Measurements from ENCODE around the gene SEMA6A.

The SEMA6A gene

DNA sequence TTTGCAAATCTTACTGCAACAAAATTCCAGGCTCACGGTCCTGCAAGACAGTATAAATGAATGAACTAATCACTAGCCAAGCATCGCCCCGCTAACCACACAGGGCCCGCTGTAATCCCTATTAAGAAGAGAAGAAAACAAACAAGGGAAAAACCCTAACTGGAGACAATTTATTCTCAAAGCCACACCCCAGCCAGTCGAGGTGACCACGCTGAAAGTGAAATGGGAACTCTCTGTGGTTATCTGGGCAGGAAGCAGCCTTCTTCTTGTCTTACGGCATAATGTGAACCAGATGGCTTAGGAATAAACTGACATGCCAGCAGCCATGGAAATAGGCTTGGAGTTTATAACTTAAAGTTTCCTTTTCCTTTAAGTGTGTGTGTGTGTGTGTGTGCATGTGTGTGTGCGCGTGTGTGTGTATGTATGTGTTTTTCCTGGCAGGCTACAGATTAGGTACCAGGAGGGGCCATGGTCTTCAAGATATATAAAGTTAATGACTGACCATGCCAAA is 120.2 kb downstream of the SEMA6A start:
- Histone ChIP-seq H3K4me1 (peaks cover 22% of the 10 kb centered on the region), H3K9me3 (no peaks in the 10 kb centered on the region), H3K4me3 (ENCODE audit: low read depth, low read length) (peak overlapping the region; percentile 25), H3K36me3 (no peaks in the 10 kb centered on the region), H3K27me3 (no peaks in the 10 kb centered on the region)
- TF ChIP-seq, protein P1, sequence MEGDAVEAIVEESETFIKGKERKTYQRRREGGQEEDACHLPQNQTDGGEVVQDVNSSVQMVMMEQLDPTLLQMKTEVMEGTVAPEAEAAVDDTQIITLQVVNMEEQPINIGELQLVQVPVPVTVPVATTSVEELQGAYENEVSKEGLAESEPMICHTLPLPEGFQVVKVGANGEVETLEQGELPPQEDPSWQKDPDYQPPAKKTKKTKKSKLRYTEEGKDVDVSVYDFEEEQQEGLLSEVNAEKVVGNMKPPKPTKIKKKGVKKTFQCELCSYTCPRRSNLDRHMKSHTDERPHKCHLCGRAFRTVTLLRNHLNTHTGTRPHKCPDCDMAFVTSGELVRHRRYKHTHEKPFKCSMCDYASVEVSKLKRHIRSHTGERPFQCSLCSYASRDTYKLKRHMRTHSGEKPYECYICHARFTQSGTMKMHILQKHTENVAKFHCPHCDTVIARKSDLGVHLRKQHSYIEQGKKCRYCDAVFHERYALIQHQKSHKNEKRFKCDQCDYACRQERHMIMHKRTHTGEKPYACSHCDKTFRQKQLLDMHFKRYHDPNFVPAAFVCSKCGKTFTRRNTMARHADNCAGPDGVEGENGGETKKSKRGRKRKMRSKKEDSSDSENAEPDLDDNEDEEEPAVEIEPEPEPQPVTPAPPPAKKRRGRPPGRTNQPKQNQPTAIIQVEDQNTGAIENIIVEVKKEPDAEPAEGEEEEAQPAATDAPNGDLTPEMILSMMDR (IDR thresholded peaks at IDR 0.05; ENCODE audit: low read depth, low read length) = no peak
- peak; percentile 43 for DNase-seq

DNA sequence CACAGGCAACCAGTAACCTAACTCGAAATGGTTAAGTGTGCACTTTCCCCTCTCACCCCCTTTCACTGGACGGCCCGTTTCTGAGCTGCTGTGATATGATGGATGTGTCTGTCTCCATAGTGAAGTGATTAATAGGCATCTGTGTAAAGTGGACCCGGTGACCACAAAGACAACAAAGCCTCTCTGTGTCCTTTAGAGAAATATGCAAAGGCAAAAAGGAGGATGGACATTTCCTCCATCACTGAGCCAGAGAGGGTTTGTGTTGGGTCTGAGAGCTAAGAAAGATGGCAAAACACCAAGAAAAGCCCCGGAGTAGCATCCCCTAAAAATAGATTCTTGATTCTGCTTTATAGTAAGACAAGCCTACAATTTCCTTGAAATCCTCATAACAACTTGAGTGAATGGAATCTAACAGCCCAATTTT is 120.6 kb downstream of the SEMA6A start:
- no peak for DNase-seq
- H3K36me3 ChIP-seq = no peaks in the 10 kb centered on the region
- H3K27me3 ChIP-seq = no peaks in the 10 kb centered on the region
- peaks cover 23% of the 10 kb centered on the region for H3K4me1 ChIP-seq
- TF ChIP-seq, protein P1 (IDR thresholded peaks at IDR 0.05; ENCODE audit: low read depth, low read length) = no peak
- H3K4me3 ChIP-seq (ENCODE audit: low read depth, low read length) = no peak overlapping the region
- H3K9me3 ChIP-seq = no peaks in the 10 kb centered on the region

DNA sequence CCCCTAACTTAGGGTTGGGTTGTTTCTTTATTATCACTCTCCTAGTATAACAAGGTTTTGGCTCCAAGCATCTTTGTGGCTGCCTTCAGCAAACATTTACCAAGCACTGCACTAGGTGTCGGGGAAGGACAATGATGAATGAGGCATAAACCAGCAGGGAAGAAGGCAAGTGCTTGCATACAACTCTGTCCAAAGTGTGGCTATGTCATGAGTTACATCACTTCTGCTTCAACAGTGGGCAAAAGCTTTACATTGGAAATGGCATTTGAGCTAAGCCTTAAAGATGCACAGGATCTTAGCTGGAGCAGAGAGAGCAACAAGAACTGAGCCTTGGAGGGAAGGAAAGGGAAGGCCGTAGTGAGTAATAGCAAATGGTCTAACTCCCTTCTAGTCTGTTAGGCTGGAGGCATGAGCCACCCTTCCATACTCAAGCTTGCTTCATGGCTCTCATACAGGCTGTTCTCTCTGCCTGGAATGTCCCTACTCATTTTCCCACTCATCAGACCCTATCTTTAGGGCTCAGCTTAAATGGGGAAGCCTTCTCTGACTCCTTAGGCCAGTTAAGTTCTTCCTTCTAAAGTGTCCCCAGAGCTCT is 121.8 kb downstream of the SEMA6A start:
- H3K9me3 ChIP-seq = no peaks in the 10 kb centered on the region
- TF ChIP-seq, protein P1 (IDR thresholded peaks at IDR 0.05; ENCODE audit: low read depth, low read length) = no peak
- H3K27me3 ChIP-seq = no peaks in the 10 kb centered on the region
- DNase-seq = no peak
- H3K4me3 ChIP-seq (ENCODE audit: low read depth, low read length) = no peak overlapping the region
- H3K36me3 ChIP-seq = no peaks in the 10 kb centered on the region
- peaks cover 26% of the 10 kb centered on the region for H3K4me1 ChIP-seq

DNA sequence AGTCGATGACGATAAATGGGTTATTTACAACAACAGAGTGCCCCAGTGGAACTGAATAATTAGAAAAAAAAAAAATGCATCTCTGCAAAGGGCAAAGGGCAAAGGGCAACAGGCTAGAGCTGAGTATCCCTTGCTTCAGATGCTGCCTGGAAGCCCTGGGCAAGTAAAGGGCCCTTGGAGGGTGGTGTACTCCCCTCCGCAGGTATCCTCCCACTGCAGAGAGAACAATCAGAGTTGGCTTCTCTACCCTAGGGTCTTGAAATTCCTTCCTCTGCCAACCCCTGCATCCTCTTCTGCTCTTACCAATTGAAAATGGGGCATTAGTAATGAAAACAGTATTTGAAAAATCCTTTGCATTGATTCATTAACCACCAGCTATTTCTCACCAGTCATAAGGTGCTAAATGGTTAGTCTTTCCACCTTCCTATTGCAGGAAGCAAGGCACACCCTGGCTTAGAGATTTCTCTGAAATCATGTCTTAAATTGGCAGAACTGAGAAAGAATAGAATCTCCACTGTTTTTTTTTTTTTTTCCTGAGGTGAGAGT is 122.6 kb downstream of the SEMA6A start:
- no peak for DNase-seq
- no peaks in the 10 kb centered on the region for H3K27me3 ChIP-seq
- TF ChIP-seq, protein P1 (IDR thresholded peaks at IDR 0.05; ENCODE audit: low read depth, low read length) = no peak
- peaks cover 26% of the 10 kb centered on the region for H3K4me1 ChIP-seq
- H3K36me3 ChIP-seq = peaks cover 7% of the 10 kb centered on the region
- no peaks in the 10 kb centered on the region for H3K9me3 ChIP-seq
- H3K4me3 ChIP-seq (ENCODE audit: low read depth, low read length) = no peak overlapping the region

DNA sequence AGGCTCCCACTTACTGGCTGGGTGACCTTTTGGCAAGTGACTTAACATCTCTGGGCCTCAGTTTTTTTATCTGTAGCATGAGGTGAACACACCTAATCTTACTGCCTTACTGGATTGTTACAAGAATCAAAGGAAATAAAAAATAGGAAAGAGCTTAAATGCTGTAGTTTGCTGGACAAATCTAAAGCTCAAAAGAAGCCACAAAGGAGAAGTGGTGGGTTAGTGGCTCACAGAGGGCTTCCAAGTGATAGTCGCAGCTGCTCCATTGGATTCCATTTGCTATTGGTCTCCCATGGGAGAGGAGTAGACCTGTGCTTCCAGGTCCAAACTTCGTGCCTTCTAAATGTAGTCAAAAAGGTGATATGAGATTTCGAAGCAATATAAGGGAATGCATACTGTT is 123.6 kb downstream of the SEMA6A start:
- H3K36me3 ChIP-seq = peaks cover 16% of the 10 kb centered on the region
- no peak overlapping the region for H3K4me3 ChIP-seq (ENCODE audit: low read depth, low read length)
- no peaks in the 10 kb centered on the region for H3K27me3 ChIP-seq
- H3K4me1 ChIP-seq = peaks cover 26% of the 10 kb centered on the region
- H3K9me3 ChIP-seq = no peaks in the 10 kb centered on the region
- TF ChIP-seq, protein P1 (IDR thresholded peaks at IDR 0.05; ENCODE audit: low read depth, low read length) = no peak
- no peak for DNase-seq

DNA sequence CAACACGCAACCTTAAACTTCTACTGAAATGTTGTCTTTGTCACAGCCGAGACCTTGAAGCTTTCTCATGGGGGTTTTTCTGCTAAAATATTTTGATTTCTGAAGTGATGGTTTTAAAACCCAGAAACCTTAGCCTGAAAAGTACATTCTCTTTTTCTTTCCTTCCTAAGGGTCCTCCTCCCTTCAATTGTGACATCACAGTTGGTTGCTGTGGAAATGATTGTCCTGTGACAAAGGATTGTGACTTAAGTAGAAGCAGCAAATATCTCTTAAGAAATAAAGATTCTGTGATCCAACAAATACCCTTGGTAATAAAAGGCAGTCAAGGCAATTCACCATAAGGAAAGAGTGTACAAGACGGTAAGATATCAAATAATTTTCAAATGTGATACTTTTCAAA is 125.2 kb downstream of the SEMA6A start:
- Histone ChIP-seq H3K9me3 (no peaks in the 10 kb centered on the region), H3K36me3 (peaks cover 16% of the 10 kb centered on the region), H3K4me3 (ENCODE audit: low read depth, low read length) (no peak overlapping the region), H3K27me3 (no peaks in the 10 kb centered on the region), H3K4me1 (peaks cover 15% of the 10 kb centered on the region)
- TF ChIP-seq, protein P1 (IDR thresholded peaks at IDR 0.05; ENCODE audit: low read depth, low read length) = no peak
- no peak for DNase-seq

Measured in BE2C (cell line).